ENCODE data around the gene CCDC73.

Gene CCDC73

GRCh38 chr11:32706985-32707741 is 87.3 kb downstream of the CCDC73 start:
- no peak overlapping the region for H3K4me3 ChIP-seq (replicated peaks; ENCODE audit: insufficient read depth, low read length)

GRCh38 chr11:32705309-32706033 is 89.0 kb downstream of the CCDC73 start:
- Histone ChIP-seq H3K4me3 (replicated peaks; ENCODE audit: insufficient read depth, low read length) (no peak overlapping the region), H3K27ac (replicated peaks) (no peak overlapping the region)
- DNase-seq (ENCODE audit: low read depth in 1 of 2, low spot score in 1 of 2), result no peak

More at GRCh38 chr11:32706985-32707741, 87.3 kb downstream of the CCDC73 start:
- no peak for TF ChIP-seq SPI1 (IDR thresholded peaks at IDR 0.05; ENCODE audit: borderline replicate concordance, low read depth)
- no peak for TF ChIP-seq CTCF (IDR thresholded peaks at IDR 0.05; ENCODE audit: insufficient read depth, low read length)
- no peak for TF ChIP-seq GABPA (IDR thresholded peaks at IDR 0.05; ENCODE audit: low read depth)
- TF ChIP-seq REST (IDR thresholded peaks at IDR 0.05; ENCODE audit: insufficient replicate concordance, low read depth), result no peak
- TF ChIP-seq POLR2AphosphoS5 (IDR thresholded peaks at IDR 0.05; ENCODE audit: low read depth), result no peak
- H3K27me3 ChIP-seq (ENCODE audit: insufficient read depth, poor library complexity, severe bottlenecking), result no peaks in the 10 kb centered on the region
- no peak overlapping the region for H3K27ac ChIP-seq (replicated peaks)
- DNase-seq (ENCODE audit: low read depth in 1 of 2, low spot score in 1 of 2), result peak in 1 of 2 experiments; percentile 4

More at GRCh38 chr11:32705309-32706033, 89.0 kb downstream of the CCDC73 start:
- TF ChIP-seq POLR2AphosphoS5 (IDR thresholded peaks at IDR 0.05; ENCODE audit: low read depth) (no peak), REST (IDR thresholded peaks at IDR 0.05; ENCODE audit: insufficient replicate concordance, low read depth) (no peak), GABPA (IDR thresholded peaks at IDR 0.05; ENCODE audit: low read depth) (no peak), CTCF (IDR thresholded peaks at IDR 0.05; ENCODE audit: insufficient read depth, low read length) (no peak), SPI1 (IDR thresholded peaks at IDR 0.05; ENCODE audit: borderline replicate concordance, low read depth) (no peak)
- no peaks in the 10 kb centered on the region for H3K27me3 ChIP-seq (ENCODE audit: insufficient read depth, poor library complexity, severe bottlenecking)
